GM18861 (cell line): ENCODE data around the gene HBQ1.
"Not testable (repeated sequence)": the region's sequence is repeated elsewhere in the genome, so short reads cannot be mapped to it uniquely, and the experiment has no call there.

Experiments used
- ATAC-seq: cut with Tn5 transposase; IDR thresholded peaks from one replicate; pipeline ENCODE4 v1.9.1; 2021; ENCODE audit not compliant: unreplicated experiment

Gene HBQ1

GRCh38 chr16:160242-160641 lies 20.0 kb upstream of the HBQ1 start:
- not testable (repeated sequence) for ATAC-seq

DNA sequence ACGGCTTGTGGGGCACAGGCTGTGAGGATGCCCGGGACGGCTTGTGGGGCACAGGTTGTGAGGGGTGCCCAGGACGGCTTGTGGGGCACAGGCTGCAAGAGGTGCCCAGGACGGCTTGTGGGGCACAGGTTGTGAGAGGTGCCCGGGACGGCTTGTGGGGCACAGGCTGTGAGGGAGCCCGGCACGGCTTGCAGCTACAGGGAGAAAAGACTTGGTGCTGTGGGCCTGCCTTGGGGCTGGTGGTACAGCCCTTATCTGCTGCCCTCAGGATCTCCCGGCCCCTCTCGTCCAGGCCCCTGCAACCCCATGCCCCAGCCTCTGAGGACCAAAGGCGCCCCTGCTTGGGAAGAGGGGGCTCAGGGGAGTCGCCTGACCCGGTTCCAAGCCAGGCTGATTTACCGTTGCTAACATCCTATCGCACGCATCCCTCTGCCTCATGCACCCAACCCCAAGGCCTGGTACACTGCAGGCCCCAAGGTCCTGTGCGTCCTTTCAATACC lies 19.5 kb upstream of the HBQ1 start:
- ATAC-seq: no peak

GRCh38 chr16:162271-162991 lies 17.8 kb upstream of the HBQ1 start:
- ATAC-seq: no peak

DNA sequence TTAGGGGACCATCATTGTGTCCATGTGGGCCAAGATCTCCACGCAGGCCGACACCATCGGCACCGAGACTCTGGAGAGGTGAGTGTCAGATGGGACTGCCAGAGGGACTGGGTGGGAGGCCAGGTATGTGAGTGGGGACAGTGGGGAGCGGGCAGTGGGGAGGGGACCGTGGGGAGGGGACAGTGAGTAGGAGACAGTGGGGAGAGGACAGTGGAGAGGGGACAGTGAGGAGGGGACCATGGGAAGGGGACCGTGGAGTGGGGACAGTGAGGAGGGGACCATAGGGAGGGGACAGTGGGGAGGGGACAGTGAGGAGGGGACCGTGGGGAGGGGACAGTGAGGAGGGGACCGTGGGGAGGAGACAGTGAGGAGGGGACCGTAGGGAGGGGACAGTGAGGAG lies 17.1 kb upstream of the HBQ1 start:
- ATAC-seq: not testable (repeated sequence)

- not testable (repeated sequence) for ATAC-seq
Measured at GRCh38 chr16:163696-164095, 16.6 kb upstream of the HBQ1 start.

DNA sequence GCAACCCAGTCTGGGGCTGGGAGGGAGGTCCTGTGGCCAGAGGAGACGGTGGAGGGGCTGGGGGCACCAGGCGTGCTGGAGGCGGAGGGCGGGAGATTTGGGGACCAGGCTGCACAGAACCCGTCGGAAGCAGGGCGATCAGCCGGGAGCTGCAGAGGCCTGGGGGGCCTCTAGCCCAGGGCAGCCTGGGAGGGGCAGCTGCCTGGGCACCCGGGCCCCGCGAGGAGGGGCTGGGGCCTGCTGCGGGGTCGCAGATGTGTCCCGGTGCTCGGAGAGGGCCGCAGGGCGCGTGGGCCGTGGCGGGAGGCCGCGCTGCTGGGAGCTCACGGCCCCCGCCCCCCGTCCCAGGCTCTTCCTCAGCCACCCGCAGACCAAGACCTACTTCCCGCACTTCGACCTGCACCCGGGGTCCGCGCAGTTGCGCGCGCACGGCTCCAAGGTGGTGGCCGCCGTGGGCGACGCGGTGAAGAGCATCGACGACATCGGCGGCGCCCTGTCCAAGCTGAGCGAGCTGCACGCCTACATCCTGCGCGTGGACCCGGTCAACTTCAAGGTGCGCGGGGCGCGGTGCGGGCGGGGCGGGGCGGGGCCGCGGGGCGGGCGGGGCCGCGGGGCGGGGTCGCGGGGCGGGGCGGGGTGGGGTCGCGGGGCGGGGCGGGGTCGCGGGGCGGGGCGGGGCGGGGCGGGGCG lies 16.0 kb upstream of the HBQ1 start:
- ATAC-seq: not testable (repeated sequence)

DNA sequence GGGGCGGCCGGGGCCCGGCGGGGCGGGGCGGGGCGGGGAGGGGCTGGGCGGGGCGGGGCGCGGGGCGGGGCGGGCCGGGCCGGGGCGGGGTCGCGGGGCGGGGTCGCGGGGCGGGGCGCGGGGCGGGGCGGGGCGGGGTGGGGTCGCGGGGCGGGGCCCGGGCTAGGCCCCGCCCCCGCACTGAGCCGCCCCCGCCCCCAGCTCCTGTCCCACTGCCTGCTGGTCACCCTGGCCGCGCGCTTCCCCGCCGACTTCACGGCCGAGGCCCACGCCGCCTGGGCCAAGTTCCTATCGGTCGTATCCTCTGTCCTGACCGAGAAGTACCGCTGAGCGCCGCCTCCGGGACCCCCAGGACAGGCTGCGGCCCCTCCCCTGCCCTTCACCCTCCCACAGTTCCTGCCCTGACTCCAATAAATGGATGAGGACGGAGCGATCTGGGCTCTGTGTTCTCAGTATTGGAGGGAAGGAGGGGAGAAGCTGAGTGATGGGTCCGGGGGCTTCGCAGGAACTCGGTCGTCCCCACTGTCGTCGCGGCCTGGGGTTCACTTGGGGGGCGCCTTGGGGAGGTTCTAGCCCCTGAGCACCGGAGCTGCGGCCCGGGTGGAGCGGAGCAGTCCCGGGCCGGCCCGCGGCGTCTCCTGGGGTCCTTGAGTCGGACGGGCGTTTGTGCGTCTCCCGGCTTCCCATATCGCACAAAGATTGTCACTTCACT lies 15.3 kb upstream of the HBQ1 start:
- ATAC-seq: no peak

DNA sequence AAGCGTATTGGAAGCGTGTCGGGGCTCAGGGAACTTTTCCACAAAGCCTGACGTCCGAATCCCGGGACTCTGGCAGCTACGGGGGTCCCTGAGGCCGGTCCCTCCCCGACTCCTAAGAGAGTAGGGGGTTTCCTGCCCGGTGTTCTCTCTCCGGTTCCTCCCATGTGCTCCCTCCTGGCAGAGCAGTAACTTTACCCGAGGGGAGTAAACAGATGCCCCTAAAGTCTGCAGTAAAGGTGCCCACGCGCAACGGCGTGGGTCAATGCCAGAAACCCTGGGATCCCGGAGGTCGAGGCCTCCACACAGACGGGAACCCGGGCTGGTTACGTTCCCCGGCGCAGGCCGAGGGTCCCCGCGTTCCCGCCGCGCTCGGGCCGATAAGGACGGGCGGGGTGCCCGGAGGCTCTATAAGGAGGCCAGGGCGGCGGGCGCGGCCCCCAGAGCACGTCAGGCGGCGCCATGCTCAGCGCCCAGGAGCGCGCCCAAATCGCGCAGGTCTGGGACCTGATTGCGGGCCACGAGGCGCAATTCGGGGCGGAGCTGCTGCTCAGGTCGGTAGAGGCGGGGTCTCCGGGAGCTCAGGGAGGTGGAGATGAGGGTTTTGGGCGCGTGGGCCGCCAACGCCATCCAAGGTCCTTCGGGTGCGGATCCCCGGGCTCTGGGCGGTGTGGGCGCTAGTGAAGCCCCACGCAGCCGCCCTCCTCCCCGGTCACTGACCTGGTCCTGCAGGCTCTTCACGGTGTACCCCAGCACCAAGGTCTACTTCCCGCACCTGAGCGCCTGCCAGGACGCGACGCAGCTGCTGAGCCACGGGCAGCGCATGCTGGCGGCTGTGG lies 14.5 kb upstream of the HBQ1 start, which contains the start of gene HBM:
HBM (plus strand) TSS at position 440 of the 836 bp plus-strand sequence; CDS start at position 460, 20 bp downstream.
- no peak for ATAC-seq

DNA sequence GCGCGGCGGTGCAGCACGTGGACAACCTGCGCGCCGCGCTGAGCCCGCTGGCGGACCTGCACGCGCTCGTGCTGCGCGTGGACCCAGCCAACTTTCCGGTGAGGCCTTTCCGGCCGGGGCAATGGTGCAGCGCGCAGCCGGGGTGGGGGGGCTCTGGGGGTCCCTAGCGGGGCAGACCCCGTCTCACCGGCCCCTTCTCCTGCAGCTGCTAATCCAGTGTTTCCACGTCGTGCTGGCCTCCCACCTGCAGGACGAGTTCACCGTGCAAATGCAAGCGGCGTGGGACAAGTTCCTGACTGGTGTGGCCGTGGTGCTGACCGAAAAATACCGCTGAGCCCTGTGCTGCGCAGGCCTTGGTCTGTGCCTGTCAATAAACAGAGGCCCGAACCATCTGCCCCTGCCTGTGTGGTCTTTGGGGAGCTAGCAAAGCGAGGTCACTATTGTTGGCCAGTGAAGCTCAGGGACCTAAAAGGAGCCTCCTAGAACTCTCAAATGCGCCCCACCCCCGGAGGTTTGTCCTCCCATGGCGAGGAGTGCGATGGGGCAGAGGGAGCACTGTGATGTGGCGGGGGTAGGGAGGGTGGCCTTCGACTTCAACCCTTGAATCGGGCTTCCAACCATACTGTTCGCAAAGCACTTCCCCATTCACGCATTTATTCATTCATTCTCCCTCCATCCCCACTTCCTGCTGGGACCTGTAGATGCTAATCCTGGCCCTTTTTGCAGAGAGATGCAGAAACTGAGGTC lies 13.7 kb upstream of the HBQ1 start:
- ATAC-seq: no peak

GRCh38 chr16:167122-167690 lies 13.1 kb upstream of the HBQ1 start:
- ATAC-seq: no peak

DNA sequence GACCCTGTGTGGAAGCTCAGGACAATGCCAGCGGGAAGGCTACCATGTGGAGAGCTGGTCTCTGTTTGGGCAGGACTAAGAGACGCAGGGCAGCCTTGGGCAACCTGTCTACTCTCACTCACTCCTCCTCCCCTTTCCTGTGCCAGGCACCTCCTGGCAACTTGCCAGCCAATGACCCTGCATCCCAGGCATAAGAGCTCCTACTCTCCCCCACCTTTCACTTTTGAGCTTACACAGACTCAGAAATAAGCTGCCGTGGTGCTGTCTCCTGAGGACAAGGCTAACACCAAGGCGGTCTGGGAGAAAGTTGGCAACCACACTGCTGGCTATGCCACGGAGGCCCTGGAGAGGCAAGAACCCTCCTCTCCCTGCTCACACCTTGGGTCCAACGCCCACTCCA lies 11.8 kb upstream of the HBQ1 start:
- no peak for ATAC-seq

DNA sequence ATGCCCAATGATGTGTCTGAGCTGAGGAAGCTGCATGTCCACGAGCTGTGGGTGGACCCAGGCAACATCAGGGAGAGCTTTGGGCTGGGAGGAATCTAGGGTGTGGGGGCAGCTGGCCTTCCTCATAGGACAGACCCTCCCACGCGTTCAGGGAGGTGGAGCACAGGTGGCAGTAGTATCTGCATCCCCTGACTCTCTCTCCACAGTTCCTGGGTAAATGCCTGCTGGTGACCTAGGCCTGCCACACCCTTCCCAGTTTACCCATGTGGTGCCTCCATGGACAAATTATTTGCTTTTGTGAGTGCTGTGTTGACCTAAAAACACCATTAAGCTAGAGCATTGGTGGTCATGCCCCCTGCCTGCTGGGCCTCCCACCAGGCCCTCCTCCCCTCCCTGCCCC lies 11.2 kb upstream of the HBQ1 start:
- no peak for ATAC-seq

DNA sequence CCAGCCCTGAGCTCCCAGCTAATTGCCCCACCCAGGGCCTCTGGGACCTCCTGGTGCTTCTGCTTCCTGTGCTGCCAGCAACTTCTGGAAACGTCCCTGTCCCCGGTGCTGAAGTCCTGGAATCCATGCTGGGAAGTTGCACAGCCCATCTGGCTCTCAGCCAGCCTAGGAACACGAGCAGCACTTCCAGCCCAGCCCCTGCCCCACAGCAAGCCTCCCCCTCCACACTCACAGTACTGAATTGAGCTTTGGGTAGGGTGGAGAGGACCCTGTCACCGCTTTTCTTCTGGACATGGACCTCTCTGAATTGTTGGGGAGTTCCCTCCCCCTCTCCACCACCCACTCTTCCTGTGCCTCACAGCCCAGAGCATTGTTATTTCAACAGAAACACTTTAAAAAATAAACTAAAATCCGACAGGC lies 10.2 kb upstream of the HBQ1 start:
- not testable (repeated sequence) for ATAC-seq

GRCh38 chr16:170788-171187 lies 9.5 kb upstream of the HBQ1 start:
- no peak for ATAC-seq

DNA sequence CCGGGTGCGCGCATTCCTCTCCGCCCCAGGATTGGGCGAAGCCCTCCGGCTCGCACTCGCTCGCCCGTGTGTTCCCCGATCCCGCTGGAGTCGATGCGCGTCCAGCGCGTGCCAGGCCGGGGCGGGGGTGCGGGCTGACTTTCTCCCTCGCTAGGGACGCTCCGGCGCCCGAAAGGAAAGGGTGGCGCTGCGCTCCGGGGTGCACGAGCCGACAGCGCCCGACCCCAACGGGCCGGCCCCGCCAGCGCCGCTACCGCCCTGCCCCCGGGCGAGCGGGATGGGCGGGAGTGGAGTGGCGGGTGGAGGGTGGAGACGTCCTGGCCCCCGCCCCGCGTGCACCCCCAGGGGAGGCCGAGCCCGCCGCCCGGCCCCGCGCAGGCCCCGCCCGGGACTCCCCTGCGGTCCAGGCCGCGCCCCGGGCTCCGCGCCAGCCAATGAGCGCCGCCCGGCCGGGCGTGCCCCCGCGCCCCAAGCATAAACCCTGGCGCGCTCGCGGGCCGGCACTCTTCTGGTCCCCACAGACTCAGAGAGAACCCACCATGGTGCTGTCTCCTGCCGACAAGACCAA lies 7.8 kb upstream of the HBQ1 start, which contains the start of gene HBA2:
HBA2 (plus strand) TSS at position 503 of the 568 bp plus-strand sequence; CDS start at position 540, 37 bp downstream.
- not testable (repeated sequence) for ATAC-seq

- not testable (repeated sequence) for ATAC-seq
Measured at GRCh38 chr16:173211-173854, 6.9 kb upstream of the HBQ1 start.

DNA sequence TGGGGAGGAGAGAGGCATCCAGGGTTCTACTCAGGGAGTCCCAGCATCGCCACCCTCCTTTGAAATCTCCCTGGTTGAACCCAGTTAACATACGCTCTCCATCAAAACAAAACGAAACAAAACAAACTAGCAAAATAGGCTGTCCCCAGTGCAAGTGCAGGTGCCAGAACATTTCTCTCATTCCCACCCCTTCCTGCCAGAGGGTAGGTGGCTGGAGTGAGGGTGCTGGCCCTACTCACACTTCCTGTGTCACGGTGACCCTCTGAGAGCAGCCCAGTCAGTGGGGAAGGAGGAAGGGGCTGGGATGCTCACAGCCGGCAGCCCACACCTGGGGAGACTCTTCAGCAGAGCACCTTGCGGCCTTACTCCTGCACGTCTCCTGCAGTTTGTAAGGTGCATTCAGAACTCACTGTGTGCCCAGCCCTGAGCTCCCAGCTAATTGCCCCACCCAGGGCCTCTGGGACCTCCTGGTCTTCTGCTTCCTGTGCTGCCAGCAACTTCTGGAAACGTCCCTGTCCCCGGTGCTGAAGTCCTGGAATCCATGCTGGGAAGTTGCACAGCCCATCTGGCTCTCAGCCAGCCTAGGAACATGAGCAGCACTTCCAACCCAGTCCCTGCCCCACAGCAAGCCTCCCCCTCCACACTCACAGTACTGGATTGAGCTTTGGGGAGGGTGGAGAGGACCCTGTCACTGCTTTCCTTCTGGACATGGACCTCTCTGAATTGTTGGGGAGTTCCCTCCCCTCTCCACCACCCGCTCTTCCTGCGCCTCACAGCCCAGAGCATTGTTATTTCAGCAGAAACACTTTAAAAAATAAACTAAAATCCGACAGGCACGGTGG lies 6.1 kb upstream of the HBQ1 start:
- not testable (repeated sequence) for ATAC-seq
